Measurements from ENCODE around the gene KCNAB1. TPM values are rescaled to one million over a fixed set of nuclear protein-coding genes. Genes with fewer than 3 reads are reported as not detected.

Gene KCNAB1
- total RNA-seq, 4 donors from 2014 or later: 4.2 to 11.4 (median 7.8) TPM

GRCh38 chr3:156256256-156256655 is 135.9 kb downstream of the KCNAB1 start:
- no peak overlapping the region for H3K27ac ChIP-seq
- no peak for TF ChIP-seq EP300 (IDR thresholded peaks at IDR 0.05)
- no peak for TF ChIP-seq POLR2A (IDR thresholded peaks at IDR 0.05)
- TF ChIP-seq, protein P1, sequence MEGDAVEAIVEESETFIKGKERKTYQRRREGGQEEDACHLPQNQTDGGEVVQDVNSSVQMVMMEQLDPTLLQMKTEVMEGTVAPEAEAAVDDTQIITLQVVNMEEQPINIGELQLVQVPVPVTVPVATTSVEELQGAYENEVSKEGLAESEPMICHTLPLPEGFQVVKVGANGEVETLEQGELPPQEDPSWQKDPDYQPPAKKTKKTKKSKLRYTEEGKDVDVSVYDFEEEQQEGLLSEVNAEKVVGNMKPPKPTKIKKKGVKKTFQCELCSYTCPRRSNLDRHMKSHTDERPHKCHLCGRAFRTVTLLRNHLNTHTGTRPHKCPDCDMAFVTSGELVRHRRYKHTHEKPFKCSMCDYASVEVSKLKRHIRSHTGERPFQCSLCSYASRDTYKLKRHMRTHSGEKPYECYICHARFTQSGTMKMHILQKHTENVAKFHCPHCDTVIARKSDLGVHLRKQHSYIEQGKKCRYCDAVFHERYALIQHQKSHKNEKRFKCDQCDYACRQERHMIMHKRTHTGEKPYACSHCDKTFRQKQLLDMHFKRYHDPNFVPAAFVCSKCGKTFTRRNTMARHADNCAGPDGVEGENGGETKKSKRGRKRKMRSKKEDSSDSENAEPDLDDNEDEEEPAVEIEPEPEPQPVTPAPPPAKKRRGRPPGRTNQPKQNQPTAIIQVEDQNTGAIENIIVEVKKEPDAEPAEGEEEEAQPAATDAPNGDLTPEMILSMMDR (IDR thresholded peaks at IDR 0.05): no peak
- H3K9me3 ChIP-seq: no peaks in the 10 kb centered on the region
- WGBS, 2 donors: 85 to 90% methylated on average over 4 of the region's 4 CpGs
- peaks cover 0 to 16% (median 7%) of the 10 kb centered on the region in 4 donors for H3K4me1 ChIP-seq
- no peak overlapping the region for H3K4me3 ChIP-seq
- no peaks in the 10 kb centered on the region for H3K27me3 ChIP-seq
- no peaks in the 10 kb centered on the region for H3K36me3 ChIP-seq
- DNase-seq (ENCODE audit: low spot score in 2 of 2): no peak

GRCh38 chr3:156256945-156257344 is 136.6 kb downstream of the KCNAB1 start:
- H3K4me3 ChIP-seq: no peak overlapping the region
- H3K36me3 ChIP-seq: no peaks in the 10 kb centered on the region
- peaks cover 0 to 16% (median 7%) of the 10 kb centered on the region in 4 donors for H3K4me1 ChIP-seq
- H3K27ac ChIP-seq: no peak overlapping the region
- TF ChIP-seq POLR2A (IDR thresholded peaks at IDR 0.05): no peak
- TF ChIP-seq, protein P1 (IDR thresholded peaks at IDR 0.05): no peak
- TF ChIP-seq EP300 (IDR thresholded peaks at IDR 0.05): no peak
- no peaks in the 10 kb centered on the region for H3K27me3 ChIP-seq
- H3K9me3 ChIP-seq: no peaks in the 10 kb centered on the region
- DNase-seq (ENCODE audit: low spot score in 2 of 2): no peak

GRCh38 chr3:156258301-156258700 is 137.9 kb downstream of the KCNAB1 start:
- Histone ChIP-seq H3K4me1 (peaks cover 0 to 16% (median 6%) of the 10 kb centered on the region in 4 donors), H3K27ac (no peak overlapping the region), H3K36me3 (no peaks in the 10 kb centered on the region), H3K27me3 (no peaks in the 10 kb centered on the region), H3K9me3 (no peaks in the 10 kb centered on the region), H3K4me3 (no peak overlapping the region)
- TF ChIP-seq, protein P1 (IDR thresholded peaks at IDR 0.05): no peak
- no peak for TF ChIP-seq POLR2A (IDR thresholded peaks at IDR 0.05)
- no peak for TF ChIP-seq EP300 (IDR thresholded peaks at IDR 0.05)
- DNase-seq (ENCODE audit: low spot score in 2 of 2): no peak
- 77 to 80% methylated on average over 2 of the region's 2 CpGs for WGBS, 2 donors

DNA sequence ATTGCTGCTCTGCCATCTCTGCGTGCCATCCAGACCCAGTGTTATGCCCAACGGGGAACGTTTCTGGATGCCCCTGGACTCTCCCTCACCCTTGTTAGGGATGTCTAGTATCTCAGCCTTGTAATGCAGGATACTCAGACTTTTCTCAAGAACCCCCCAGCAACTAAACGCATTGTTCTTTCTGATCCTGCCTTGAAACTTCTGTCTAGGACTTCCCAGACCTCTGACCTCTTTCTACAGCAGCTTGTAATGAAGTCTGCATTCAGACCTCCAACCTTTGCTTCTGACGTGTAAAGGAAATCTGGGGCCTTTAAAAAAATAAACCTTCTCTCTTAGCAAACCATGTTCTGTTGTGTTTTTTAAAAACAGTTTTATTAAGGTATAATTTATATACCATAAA is 139.5 kb downstream of the KCNAB1 start:
- Histone ChIP-seq H3K27me3 (no peaks in the 10 kb centered on the region), H3K9me3 (no peaks in the 10 kb centered on the region), H3K27ac (no peak overlapping the region), H3K36me3 (no peaks in the 10 kb centered on the region), H3K4me3 (no peak overlapping the region), H3K4me1 (peaks cover 0 to 2% (median 0%) of the 10 kb centered on the region in 4 donors)
- WGBS, 2 donors: 70 to 72% methylated on average over 5 of the region's 5 CpGs
- DNase-seq (ENCODE audit: low spot score in 2 of 2): no peak
- no peak for TF ChIP-seq EP300 (IDR thresholded peaks at IDR 0.05)
- no peak for TF ChIP-seq POLR2A (IDR thresholded peaks at IDR 0.05)
- TF ChIP-seq, protein P1 (IDR thresholded peaks at IDR 0.05): no peak

GRCh38 chr3:156260331-156260730 is 140.0 kb downstream of the KCNAB1 start:
- no peaks in the 10 kb centered on the region for H3K36me3 ChIP-seq
- H3K4me3 ChIP-seq: no peak overlapping the region
- TF ChIP-seq, protein P1 (IDR thresholded peaks at IDR 0.05): no peak
- TF ChIP-seq EP300 (IDR thresholded peaks at IDR 0.05): no peak
- no peaks in the 10 kb centered on the region for H3K9me3 ChIP-seq
- no peak overlapping the region for H3K27ac ChIP-seq
- no peaks in the 10 kb centered on the region for H3K4me1 ChIP-seq
- 87 to 91% methylated on average over 1 of the region's 1 CpG for WGBS, 2 donors
- H3K27me3 ChIP-seq: no peaks in the 10 kb centered on the region
- DNase-seq (ENCODE audit: low spot score in 2 of 2): no peak

Data from tibial nerve (tissue), 4 donors.